H1 (cell line): ENCODE results near the gene PPOX. TPM values are rescaled to one million over a fixed set of nuclear protein-coding genes. Genes with fewer than 3 reads are reported as not detected.

ENCODE experiments used
- CTCF ChIA-PET: fragments of 300-600 bp; sonication (Branson Sonifier 250); formaldehyde crosslinking; loops from one replicate; lab custom pipeline; 2021; ENCODE audit not compliant: partially characterized antibody; lab: Charles Lee
- POLR2A ChIA-PET: fragments of 300-600 bp; sonication (Branson Sonifier 250); formaldehyde crosslinking; loops from one replicate; lab custom pipeline; 2021; ENCODE audit warnings: inconsistent platforms; ENCODE audit not compliant: partially characterized antibody; lab: Charles Lee
- DNase-seq, 2 experiments: peaks; one replicate each; pipeline versions ENCODE4 v3.0.0 to v3.0.0-alpha.2; 2010 to 2022; ENCODE audit warnings: low spot score in 2 of 2, low read depth in 1 of 2, mixed read lengths in 1 of 2
- FAIRE-seq: peaks from 2 replicates; lab custom pipeline; 2011; peaks lifted over from hg19 to GRCh38; lab: Jason Lieb, UNC
- H2AFZ ChIP-seq: 2 replicates; pipeline ENCODE4 v1.8.1; 2012; ENCODE audit warnings: low read length, inconsistent platforms
- H2AK5ac ChIP-seq: 2 replicates; pipeline ENCODE4 v1.6.1; 2013; ENCODE audit warnings: low read depth, low read length
- H2BK120ac ChIP-seq: replicated peaks from 2 replicates; pipeline ENCODE3; 2013; ENCODE audit warnings: low read depth, low read length, inconsistent platforms
- H2BK12ac ChIP-seq: 2 replicates; pipeline ENCODE4 v1.6.1; 2013; ENCODE audit warnings: low read depth, low read length
- H2BK15ac ChIP-seq: 2 replicates; pipeline ENCODE4 v1.6.1; 2013; ENCODE audit warnings: low read length
- H2BK20ac ChIP-seq: 2 replicates; pipeline ENCODE4 v1.6.1; 2013; ENCODE audit warnings: low read length
- H2BK5ac ChIP-seq: 2 replicates; pipeline ENCODE4 v1.6.1; 2013; ENCODE audit warnings: low read depth, low read length
- H3K14ac ChIP-seq: 2 replicates; pipeline ENCODE4 v1.6.1; 2013; ENCODE audit warnings: inconsistent platforms; ENCODE audit not compliant: insufficient read length
- H3K18ac ChIP-seq: 2 replicates; pipeline ENCODE4 v1.6.1; 2013; ENCODE audit warnings: low read length; ENCODE audit errors: extremely low read depth
- H3K23ac ChIP-seq: 2 replicates; pipeline ENCODE4 v1.6.1; 2013; ENCODE audit warnings: inconsistent platforms; ENCODE audit not compliant: insufficient read length
- H3K23me2 ChIP-seq: 2 replicates; pipeline ENCODE4 v1.6.1; 2013; ENCODE audit warnings: low read depth, low read length
- H3K27ac ChIP-seq: 2 replicates; pipeline ENCODE4 v1.6.1; 2011; ENCODE audit warnings: low read depth, low read length, inconsistent platforms
- H3K27me3 ChIP-seq, 4 experiments: replicated peaks in 1 of 4; 1 replicate in 1 of 4; 2 replicates in 3 of 4; pipeline versions ENCODE4 v1.6.1 to v1.8.1; 2011 to 2013; ENCODE audit warnings: low read length in 3 of 4, mild to moderate bottlenecking in 3 of 4, inconsistent platforms in 2 of 4, mixed read lengths in 2 of 4, moderate library complexity in 1 of 4; ENCODE audit not compliant: control insufficient read depth in 3 of 4, insufficient read depth in 3 of 4; ENCODE audit errors: extremely low read depth in 1 of 4
- H3K36me3 ChIP-seq, 4 experiments: 2 replicates each; pipeline versions ENCODE4 v1.6.1 to v1.8.1; 2011 to 2013; ENCODE audit warnings: mild to moderate bottlenecking in 4 of 4, low read length in 3 of 4, moderate library complexity in 2 of 4, control low read depth in 1 of 4, inconsistent platforms in 1 of 4; ENCODE audit not compliant: insufficient read depth in 4 of 4, control insufficient read depth in 2 of 4
- H3K4ac ChIP-seq: replicated peaks from 2 replicates; pipeline ENCODE3; 2013; ENCODE audit warnings: low read length, low read depth, mixed read lengths, inconsistent platforms; ENCODE audit not compliant: insufficient read length
- H3K4me1 ChIP-seq, 4 experiments: replicated peaks in 1 of 4; 1 replicate in 1 of 4; 2 replicates in 3 of 4; pipeline versions ENCODE4 v1.6.1 to v1.8.1; 2011 to 2013; ENCODE audit warnings: low read length in 3 of 4, inconsistent platforms in 2 of 4, mixed read lengths in 1 of 4; ENCODE audit not compliant: insufficient read depth in 4 of 4, control insufficient read depth in 3 of 4
- H3K4me2 ChIP-seq, 2 experiments: 2 replicates each; pipeline versions ENCODE4 v1.6.1 to v1.8.1; 2011 to 2013; ENCODE audit warnings: low read depth in 2 of 2, low read length in 2 of 2, control low read depth in 1 of 2, inconsistent platforms in 1 of 2, mild to moderate bottlenecking in 1 of 2; ENCODE audit not compliant: insufficient read depth in 1 of 2
- H3K4me3 ChIP-seq, 4 experiments: fragments of 200-600, 300-600 bp in 1 of 4; sonication (generic), shearing (Covaris generic), sonication (Bioruptor Twin) in 1 of 4; 2 replicates each; pipeline versions ENCODE4 v1.5.1 to v1.8.1; 2011 to 2016; ENCODE audit warnings: low read length in 4 of 4, low read depth in 3 of 4, control low read depth in 2 of 4, inconsistent platforms in 2 of 4, mild to moderate bottlenecking in 2 of 4, mixed read lengths in 1 of 4, moderate library complexity in 1 of 4; ENCODE audit not compliant: insufficient read depth in 2 of 4; ENCODE audit errors: extremely low read depth in 1 of 4
- H3K56ac ChIP-seq: replicated peaks from 2 replicates; pipeline ENCODE3; 2013; ENCODE audit warnings: low read depth, mild to moderate bottlenecking, mixed read lengths, low read length, inconsistent platforms; ENCODE audit not compliant: insufficient read length
- H3K79me1 ChIP-seq: 2 replicates; pipeline ENCODE4 v1.6.1; 2013; ENCODE audit warnings: low read depth, low read length, control low read depth
- H3K79me2 ChIP-seq, 2 experiments: 2 replicates each; pipeline versions ENCODE4 v1.6.1 to v1.8.1; 2012 to 2013; ENCODE audit warnings: low read length in 2 of 2, mild to moderate bottlenecking in 2 of 2, inconsistent platforms in 1 of 2; ENCODE audit not compliant: insufficient read depth in 2 of 2, control insufficient read depth in 1 of 2
- H3K9ac ChIP-seq, 4 experiments: replicated peaks in 1 of 4; 1 replicate in 1 of 4; 2 replicates in 3 of 4; pipeline versions ENCODE4 v1.6.1 to v1.8.1; 2011 to 2013; ENCODE audit warnings: low read depth in 3 of 4, low read length in 3 of 4, control low read depth in 2 of 4, mild to moderate bottlenecking in 2 of 4, moderate library complexity in 2 of 4, inconsistent platforms in 1 of 4; ENCODE audit errors: extremely low read depth in 1 of 4
- H3K9me3 ChIP-seq, 2 experiments: 2 replicates each; pipeline versions ENCODE4 v1.6.1 to v1.8.1; 2012 to 2013; ENCODE audit warnings: mild to moderate bottlenecking in 2 of 2, moderate library complexity in 2 of 2, control low read depth in 1 of 2, inconsistent platforms in 1 of 2, low read depth in 1 of 2, low read length in 1 of 2, mixed read lengths in 1 of 2; ENCODE audit not compliant: insufficient read depth in 2 of 2
- H4K20me1 ChIP-seq, 2 experiments: replicated peaks in 1 of 2; 2 replicates each; pipeline versions ENCODE3 to v1.8.1; 2011 to 2013; ENCODE audit warnings: inconsistent platforms in 2 of 2, low read length in 2 of 2, mild to moderate bottlenecking in 1 of 2; ENCODE audit not compliant: insufficient read depth in 2 of 2, control insufficient read depth in 1 of 2
- H4K5ac ChIP-seq: 2 replicates; pipeline ENCODE4 v1.6.1; 2013; ENCODE audit warnings: low read length, low read depth, mixed read lengths, inconsistent platforms; ENCODE audit not compliant: insufficient read length
- H4K8ac ChIP-seq: 2 replicates; pipeline ENCODE4 v1.8.0; 2013; ENCODE audit warnings: mild to moderate bottlenecking, moderate library complexity, low read length, inconsistent platforms; ENCODE audit not compliant: insufficient read depth; ENCODE audit errors: extremely low read depth
- H4K91ac ChIP-seq: replicated peaks from 2 replicates; pipeline ENCODE3; 2013; ENCODE audit warnings: low read length, mixed read lengths, inconsistent platforms; ENCODE audit not compliant: insufficient read length
- BRCA1 ChIP-seq: IDR thresholded peaks from 2 replicates; pipeline ENCODE4 v1.6.1; 2012; ENCODE audit warnings: low read depth, low read length, improper control_type of control experiment
- CEBPB ChIP-seq: IDR thresholded peaks from 2 replicates; pipeline ENCODE4 v1.6.1; 2012; ENCODE audit warnings: low read depth, low read length
- FOSL1 ChIP-seq: IDR thresholded peaks from 2 replicates; pipeline ENCODE4 v1.6.1; 2011; ENCODE audit warnings: mild to moderate bottlenecking, low read depth, low read length, moderate library complexity; ENCODE audit not compliant: insufficient read depth
- GABPA ChIP-seq: IDR thresholded peaks from 2 replicates; pipeline ENCODE4 v1.6.1; 2011; ENCODE audit warnings: mild to moderate bottlenecking, low read length, moderate library complexity, borderline replicate concordance; ENCODE audit not compliant: insufficient read depth
- JUND ChIP-seq: IDR thresholded peaks from 2 replicates; pipeline ENCODE4 v1.6.1; 2011; ENCODE audit warnings: mild to moderate bottlenecking, improper control_type of control experiment, low read length
- KDM5A ChIP-seq: fragments of 200-600 bp; IDR thresholded peaks from 2 replicates; pipeline ENCODE4 v1.7.1; 2012; ENCODE audit warnings: mild to moderate bottlenecking, low read length, inconsistent platforms, mixed read lengths
- RNF2 ChIP-seq: fragments of 200-900, 300-1000 bp; sonication (generic); IDR thresholded peaks from 2 replicates; pipeline ENCODE4 v1.7.1; 2016; ENCODE audit warnings: borderline replicate concordance, low read depth, mild to moderate bottlenecking, antibody characterized with exemption, low read length; ENCODE audit not compliant: poor library complexity, severe bottlenecking; ENCODE audit errors: missing control alignments
- SRF ChIP-seq: IDR thresholded peaks from 2 replicates; pipeline ENCODE4 v1.6.1; 2011; ENCODE audit warnings: mild to moderate bottlenecking, low read depth, low read length, moderate library complexity
- TCF12 ChIP-seq: IDR thresholded peaks from 2 replicates; pipeline ENCODE4 v1.6.1; 2011; ENCODE audit warnings: low read depth, mild to moderate bottlenecking, low read length
- TEAD4 ChIP-seq: IDR thresholded peaks from 2 replicates; pipeline ENCODE4 v1.6.1; 2012; ENCODE audit warnings: low read depth, low read length, inconsistent platforms, mixed read lengths
- ZNF274 ChIP-seq: IDR thresholded peaks from 2 replicates; pipeline ENCODE4 v1.7.0; 2012; ENCODE audit warnings: low read length, borderline replicate concordance; ENCODE audit errors: extremely low read depth
- WGBS, 2 experiments: shearing (Covaris generic) in 1 of 2; methylation state at CpG; one replicate each; pipeline versions ENCODE4 v1.1.6 to v1.1.7; 2013 to 2015; ENCODE audit warnings: low lambda C conversion rate in 2 of 2, mixed read lengths in 2 of 2, inconsistent platforms in 1 of 2, low coverage in 1 of 2, missing lambda C conversion rate in 1 of 2; ENCODE audit not compliant: insufficient replicate concordance in 2 of 2, insufficient coverage in 1 of 2, insufficient read length in 1 of 2; ENCODE audit errors: extremely low coverage in 1 of 2, missing lambda C conversion rate in 1 of 2; 5-methylcytosine and 5-hydroxymethylcytosine counted together
- polyA plus RNA-seq, 7 experiments: library from polyadenylated mRNA; depleted of rRNA in 3 of 7; stranded (reverse) in 5 of 7; unstranded in 2 of 7; fragments of >200 nt in 5 of 7; fragments of 200-250 nt in 2 of 7; gene quantifications; 1 replicate in 5 of 7; 2 replicates in 1 of 7; 4 replicates in 1 of 7; pipeline versions ENCODE4 v1.2.1 to v1.2.3, GENCODE V29; 2011 to 2013; ENCODE audit warnings: missing spikeins in 2 of 7, mixed read lengths in 2 of 7
- total RNA-seq: library from RNA; stranded (reverse); fragmentation: NEBNext Ultra II Directional; extraction: Animal tissue kit (Norgen Biotek cat#: 25700); gene quantifications from 2 replicates; pipeline ENCODE4 v1.2.1, GENCODE V29; 2021

Gene PPOX
- total and polyA plus RNA-seq, 2 of the 8 experiments (the other 6 are each of a cell fraction or from before 2014, with no cell fraction given): 39.4 to 40.4 TPM

DNA sequence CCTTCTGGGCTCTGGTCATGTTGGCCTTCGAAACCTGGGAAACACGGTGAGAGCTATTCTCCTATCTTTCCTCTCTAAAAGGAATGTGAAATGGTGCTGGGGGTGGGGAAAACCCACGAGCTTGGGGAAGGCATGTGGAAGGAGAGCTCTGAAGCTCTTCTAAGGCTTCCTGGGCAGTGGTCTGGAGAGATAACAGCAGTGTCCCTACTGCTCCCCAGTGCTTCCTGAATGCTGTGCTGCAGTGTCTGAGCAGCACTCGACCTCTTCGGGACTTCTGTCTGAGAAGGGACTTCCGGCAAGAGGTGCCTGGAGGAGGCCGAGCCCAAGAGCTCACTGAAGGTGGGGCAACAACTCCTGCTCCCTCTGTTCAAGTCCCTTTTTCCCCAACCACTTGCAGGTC is 4.2 kb upstream of the PPOX start:
- Histone ChIP-seq H2BK5ac (no peak overlapping the region), H3K18ac (no peak overlapping the region), H3K4me3 (no peak overlapping the region), H3K4ac (no peak overlapping the region), H3K9me3 (no peaks in the 10 kb centered on the region), H3K79me2 (no peaks in the 10 kb centered on the region; a peak in 1 of 4 replicates), H3K27me3 (no peaks in the 10 kb centered on the region), H2BK20ac (no peak overlapping the region), H3K36me3 (peaks cover 0 to 9% (median 7%) of the 10 kb centered on the region in 4 experiments; a peak in 5 of 8 replicates)
- CTCF ChIA-PET: interaction anchor here (0.6 to 5.2 kb wide), 6 partner anchors 7 to 66 kb away, joined by 3 to 32 read pairs (median 3); partner anchors contain the start of gene UFC1
- no peak for DNase-seq
- no peak for TF ChIP-seq CEBPB
- TF ChIP-seq BRCA1: no peak
- no peak for TF ChIP-seq ZNF274
- TF ChIP-seq FOSL1: no peak
- TF ChIP-seq TEAD4: no peak
- TF ChIP-seq SRF: no peak
- no peak for TF ChIP-seq TCF12
- TF ChIP-seq GABPA: no peak
- TF ChIP-seq KDM5A: no peak
- TF ChIP-seq JUND: no peak
- TF ChIP-seq RNF2: no peak
- TF ChIP-seq, all 59 proteins: peak for 0
- Histone ChIP-seq H3K79me1 (no peaks in the 10 kb centered on the region; the same call in 1 of the 2 replicates), H2AK5ac (no peak overlapping the region), H2BK120ac (no peak overlapping the region), H3K23ac (no peak overlapping the region), H4K20me1 (no peaks in the 10 kb centered on the region), H4K8ac (no peak overlapping the region), H4K5ac (no peak overlapping the region), H3K23me2 (peaks cover 17% of the 10 kb centered on the region), H3K56ac (no peak overlapping the region), H3K14ac (no peak overlapping the region), H3K4me1 (peaks cover 0 to 20% (median 8%) of the 10 kb centered on the region in 4 experiments; a peak in 5 of 7 replicates), H4K91ac (no peak overlapping the region), H2AFZ (no peak overlapping the region), H3K4me2 (no peak overlapping the region), H2BK15ac (no peak overlapping the region), H3K27ac (no peak overlapping the region), H2BK12ac (no peak overlapping the region), H3K9ac (no peak overlapping the region)
- WGBS, 2 experiments: 87% methylated on average over 7 of the region's 7 CpGs; no CpG with 5 or more reads in 1 of the 2 experiments
- FAIRE-seq: no peak
- POLR2A ChIA-PET: interaction anchor here (0.7 to 2.2 kb wide), 4 partner anchors 8 to 40 kb away, joined by 3 to 8 read pairs (median 4); partner anchors contain the start of genes DEDD, NDUFS2 and UFC1
